ENCODE measurements around the gene DDB1.

DDB1 gene

DNA sequence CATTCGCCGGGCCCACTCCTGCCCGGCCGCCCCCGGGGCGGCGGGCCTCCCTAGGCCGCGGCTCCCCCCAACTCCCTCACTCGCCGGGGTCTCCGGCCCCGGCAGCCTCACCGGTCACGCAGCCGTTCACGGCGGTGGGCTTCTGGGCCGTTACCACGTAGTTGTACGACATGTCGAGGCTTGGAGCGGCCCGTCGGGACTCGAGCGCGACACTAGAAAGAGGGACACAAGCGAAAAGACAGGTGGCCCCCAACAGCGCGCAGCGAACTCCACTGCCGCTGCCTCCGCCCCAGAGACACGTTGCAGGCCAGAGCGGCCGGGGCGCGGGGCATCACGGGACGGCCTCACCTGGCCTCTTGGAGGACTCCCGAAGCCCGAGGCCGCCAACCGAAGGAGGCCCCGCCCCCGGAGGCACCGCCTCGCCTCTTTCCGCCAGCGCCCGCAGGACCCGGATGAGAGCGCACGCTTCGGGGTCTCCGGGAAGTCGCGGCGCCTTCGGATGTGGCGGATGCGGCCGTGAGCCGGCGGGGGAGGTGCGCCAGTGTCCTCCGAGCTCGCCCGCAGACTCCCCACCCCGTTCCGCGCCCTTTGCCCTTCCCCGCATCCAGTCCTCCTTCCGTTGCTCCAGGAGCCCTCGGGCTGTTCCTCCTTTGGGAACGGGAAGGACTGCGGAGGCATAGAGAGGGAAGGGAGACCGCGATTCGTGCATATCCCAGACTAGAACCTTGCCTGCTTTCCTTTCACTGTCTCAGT, at the start of gene DDB1, which contains the start of gene TKFC:
Gene DDB1, minus strand, starts transcription at position 309 of the 753 bp plus-strand sequence. Its CDS starts 137 bp downstream, at position 172.
Gene TKFC, plus strand, starts transcription at position 432 of the 753 bp plus-strand sequence. CDS start 1,501 bp downstream, outside the sequence.
- peak; percentile 99 for DNase-seq (ENCODE audit: low spot score)
- in situ Hi-C loops (cut with MboI; ENCODE audit: low pct_unique_long_range_greater_than_20kb, low sequenced_read_pairs, unreplicated experiment), result loop anchor here (10.0 kb wide), 1 partner anchor 52 kb away; no protein-coding TSS in a partner anchor
- TF ChIP-seq, protein P1, sequence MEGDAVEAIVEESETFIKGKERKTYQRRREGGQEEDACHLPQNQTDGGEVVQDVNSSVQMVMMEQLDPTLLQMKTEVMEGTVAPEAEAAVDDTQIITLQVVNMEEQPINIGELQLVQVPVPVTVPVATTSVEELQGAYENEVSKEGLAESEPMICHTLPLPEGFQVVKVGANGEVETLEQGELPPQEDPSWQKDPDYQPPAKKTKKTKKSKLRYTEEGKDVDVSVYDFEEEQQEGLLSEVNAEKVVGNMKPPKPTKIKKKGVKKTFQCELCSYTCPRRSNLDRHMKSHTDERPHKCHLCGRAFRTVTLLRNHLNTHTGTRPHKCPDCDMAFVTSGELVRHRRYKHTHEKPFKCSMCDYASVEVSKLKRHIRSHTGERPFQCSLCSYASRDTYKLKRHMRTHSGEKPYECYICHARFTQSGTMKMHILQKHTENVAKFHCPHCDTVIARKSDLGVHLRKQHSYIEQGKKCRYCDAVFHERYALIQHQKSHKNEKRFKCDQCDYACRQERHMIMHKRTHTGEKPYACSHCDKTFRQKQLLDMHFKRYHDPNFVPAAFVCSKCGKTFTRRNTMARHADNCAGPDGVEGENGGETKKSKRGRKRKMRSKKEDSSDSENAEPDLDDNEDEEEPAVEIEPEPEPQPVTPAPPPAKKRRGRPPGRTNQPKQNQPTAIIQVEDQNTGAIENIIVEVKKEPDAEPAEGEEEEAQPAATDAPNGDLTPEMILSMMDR (IDR thresholded peaks at IDR 0.05; ENCODE audit: extremely low read depth, insufficient read depth, missing control alignments), result no peak

DNA sequence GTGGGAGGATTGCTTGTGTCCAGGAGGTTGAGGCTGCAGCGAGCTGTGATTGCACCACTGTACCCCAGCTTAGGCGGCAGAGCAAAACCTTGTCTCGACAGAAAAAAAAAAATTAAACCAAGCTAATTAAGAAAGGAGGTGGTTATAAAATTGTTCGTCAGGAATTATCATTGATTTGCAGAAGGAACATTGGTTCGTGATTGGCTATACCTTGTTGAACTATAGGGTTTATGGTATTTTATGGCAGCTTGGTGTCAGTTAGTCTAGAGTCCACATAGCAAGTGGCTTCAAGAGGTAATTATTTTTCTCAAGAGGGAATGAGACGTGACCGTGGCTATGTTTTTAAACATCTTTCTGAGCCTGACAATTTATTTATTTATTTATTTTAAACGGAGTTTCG, 48.0 kb upstream of the DDB1 start:
- in situ Hi-C loops (cut with MboI; ENCODE audit: low pct_unique_long_range_greater_than_20kb, low sequenced_read_pairs, unreplicated experiment), result loop anchor here (10.0 kb wide), 1 partner anchor 46 kb away; the partner anchor contains the start of genes DDB1 and TKFC
- TF ChIP-seq, protein P1 (IDR thresholded peaks at IDR 0.05; ENCODE audit: extremely low read depth, insufficient read depth, missing control alignments), result no peak
- DNase-seq (ENCODE audit: low spot score), result no peak

DNA sequence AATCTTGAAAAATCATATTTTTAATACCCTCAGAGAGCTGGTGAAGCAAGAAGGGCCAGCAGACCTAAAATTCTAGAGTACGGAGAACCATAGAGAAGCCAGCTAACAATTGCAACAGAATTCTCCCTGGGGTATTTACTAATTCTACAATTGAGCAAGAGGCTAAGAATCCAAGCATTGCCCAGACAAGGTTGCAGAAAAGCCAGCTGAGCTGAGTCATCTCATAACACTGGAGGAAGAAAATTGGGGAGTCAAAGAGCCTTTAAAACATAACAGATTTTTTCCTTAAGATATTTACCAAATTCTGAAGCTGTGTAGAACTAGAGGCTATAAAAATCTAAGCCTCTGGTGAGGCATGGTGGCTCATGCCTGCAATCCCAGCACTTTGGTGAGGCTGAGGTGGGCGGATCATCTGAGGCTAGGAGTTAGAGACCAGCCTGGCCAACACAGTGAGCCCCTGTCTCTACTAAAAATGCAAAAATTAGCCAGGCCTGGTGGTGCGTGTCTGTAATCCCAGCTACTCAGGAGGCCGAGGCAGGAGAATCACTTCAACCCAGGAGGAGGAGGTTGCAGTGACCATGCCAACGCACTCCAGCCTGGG, 45.9 kb upstream of the DDB1 start:
- no peak for DNase-seq (ENCODE audit: low spot score)
- in situ Hi-C loops (cut with MboI; ENCODE audit: low pct_unique_long_range_greater_than_20kb, low sequenced_read_pairs, unreplicated experiment), result no loop called here
- TF ChIP-seq, protein P1 (IDR thresholded peaks at IDR 0.05; ENCODE audit: extremely low read depth, insufficient read depth, missing control alignments), result no peak

DNA sequence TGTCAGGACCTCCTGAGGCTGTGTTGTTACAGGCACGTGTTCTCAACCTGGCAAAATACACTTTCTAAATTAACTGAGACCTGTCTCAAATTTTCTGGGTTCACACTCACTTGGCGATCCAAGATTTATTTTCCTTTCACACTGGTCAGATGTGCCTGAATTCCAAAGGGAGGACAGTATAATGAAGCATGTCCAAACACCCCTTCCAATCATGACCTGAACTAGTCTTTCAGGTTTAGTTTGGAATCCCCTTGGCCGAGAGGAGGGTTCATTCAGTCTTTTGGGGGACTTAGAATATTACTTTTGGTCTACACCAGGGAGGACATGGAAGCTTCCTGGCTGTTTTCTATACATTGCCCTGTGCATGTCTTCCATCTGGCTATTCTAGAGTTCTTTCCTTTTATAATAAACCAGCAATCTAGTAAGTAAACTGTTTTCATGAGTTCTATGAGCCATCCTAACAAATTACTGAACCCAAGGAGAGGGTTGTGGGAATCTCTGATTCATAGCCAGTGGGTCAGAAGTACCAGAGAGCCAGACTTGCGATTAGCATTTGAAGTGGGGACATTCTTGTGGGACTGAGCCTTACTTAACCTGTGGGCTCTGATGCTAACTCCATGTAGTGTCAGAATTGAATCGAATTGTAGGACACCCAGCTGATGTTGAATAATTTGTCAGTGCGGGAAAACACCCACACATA, 44.7 kb upstream of the DDB1 start:
- TF ChIP-seq, protein P1 (IDR thresholded peaks at IDR 0.05; ENCODE audit: extremely low read depth, insufficient read depth, missing control alignments), result no peak
- in situ Hi-C loops (cut with MboI; ENCODE audit: low pct_unique_long_range_greater_than_20kb, low sequenced_read_pairs, unreplicated experiment), result no loop called here
- DNase-seq (ENCODE audit: low spot score), result no peak

DNA sequence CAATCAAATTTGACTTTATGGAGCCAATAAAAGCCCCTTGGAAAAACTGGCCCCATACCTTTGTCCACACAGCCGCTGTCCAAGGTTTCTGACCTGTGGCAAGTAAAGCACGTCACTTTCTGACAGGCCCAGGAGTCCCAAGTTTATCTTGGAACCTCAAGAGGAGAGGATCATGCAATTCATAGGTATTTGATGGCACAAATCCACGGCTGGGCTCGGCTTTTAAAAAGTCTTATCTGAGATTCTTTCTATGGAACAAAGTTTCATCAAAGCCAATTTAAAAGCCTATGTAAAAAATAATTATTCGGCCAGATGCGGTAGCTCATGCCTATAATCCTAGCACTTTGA, 42.8 kb upstream of the DDB1 start:
- TF ChIP-seq, protein P1 (IDR thresholded peaks at IDR 0.05; ENCODE audit: extremely low read depth, insufficient read depth, missing control alignments), result no peak
- in situ Hi-C loops (cut with MboI; ENCODE audit: low pct_unique_long_range_greater_than_20kb, low sequenced_read_pairs, unreplicated experiment), result no loop called here
- no peak for DNase-seq (ENCODE audit: low spot score)

DNA sequence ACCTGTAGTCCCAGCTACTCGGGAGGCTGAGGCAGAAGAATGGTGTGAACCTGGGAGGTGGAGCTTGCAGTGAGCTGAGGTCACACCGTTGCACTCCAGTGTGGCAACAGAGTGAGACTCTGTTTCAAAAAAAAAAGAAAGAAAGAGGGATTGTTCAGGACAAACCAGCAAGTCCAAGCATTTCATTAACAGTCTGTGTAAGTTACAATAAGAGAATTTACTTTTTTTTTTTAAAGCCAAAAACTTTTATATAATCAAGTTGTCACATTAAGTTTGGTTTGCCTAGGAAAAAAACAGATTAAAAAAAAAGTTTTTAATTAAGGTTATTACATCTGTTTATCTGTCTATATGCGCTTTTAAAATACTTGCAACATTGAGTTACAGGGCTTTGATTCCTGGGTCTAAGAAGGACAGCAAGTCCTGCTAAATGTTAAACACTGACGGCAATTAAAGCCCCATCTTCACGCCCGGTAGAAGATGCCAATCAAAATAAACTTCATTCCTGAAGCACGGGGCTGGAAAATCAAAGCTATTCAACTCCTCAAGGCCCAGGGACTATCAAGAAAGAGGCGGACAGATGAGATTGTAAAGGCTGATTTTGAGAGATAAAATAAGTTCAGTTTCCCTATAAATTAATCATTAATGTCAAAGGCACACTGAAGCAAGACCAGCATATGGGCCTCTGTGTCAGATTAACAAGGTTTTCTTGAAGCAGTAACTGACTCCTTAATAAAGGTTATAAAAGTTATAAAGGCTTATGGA, 39.9 kb upstream of the DDB1 start:
- TF ChIP-seq, protein P1 (IDR thresholded peaks at IDR 0.05; ENCODE audit: extremely low read depth, insufficient read depth, missing control alignments), result no peak
- in situ Hi-C loops (cut with MboI; ENCODE audit: low pct_unique_long_range_greater_than_20kb, low sequenced_read_pairs, unreplicated experiment), result no loop called here
- no peak for DNase-seq (ENCODE audit: low spot score)

All from GM13977 (cell line).